Stimulated activated CD4-positive, alpha-beta T cell treated with anti-CD3 and anti-CD28 coated beads, Interleukin-15, amount 100 ng/mL, for 24 hours (primary cell): ENCODE data around the gene TMEM61.
"Not testable (repeated sequence)": the region's sequence is repeated elsewhere in the genome, so short reads cannot be mapped to it uniquely, and the experiment has no call there.

Experiments used
- DNase-seq: peaks from one replicate; pipeline ENCODE4 v3.0.0-alpha.2; 2020

Gene TMEM61

GRCh38 chr1:55006931-55007330 is 26.5 kb downstream of the TMEM61 start:
- no peak for DNase-seq

- no peak for DNase-seq
Measured at GRCh38 chr1:55007625-55008024, 27.2 kb downstream of the TMEM61 start.

- DNase-seq = no peak
Measured at GRCh38 chr1:55010194-55010886, 29.9 kb downstream of the TMEM61 start.

- DNase-seq = no peak
Measured at GRCh38 chr1:55010887-55011217, 30.4 kb downstream of the TMEM61 start.

GRCh38 chr1:55012661-55013060 is 32.2 kb downstream of the TMEM61 start:
- no peak for DNase-seq

GRCh38 chr1:55015123-55015522 is 34.7 kb downstream of the TMEM61 start:
- no peak for DNase-seq

GRCh38 chr1:55015731-55016620 is 35.5 kb downstream of the TMEM61 start:
- DNase-seq = no peak

GRCh38 chr1:55018395-55018794 is 38.0 kb downstream of the TMEM61 start:
- no peak for DNase-seq

GRCh38 chr1:55021942-55022546 is 41.6 kb downstream of the TMEM61 start:
- peak; percentile 81 for DNase-seq

- DNase-seq = not testable (repeated sequence)
Measured at GRCh38 chr1:55024163-55024562, 43.7 kb downstream of the TMEM61 start.

GRCh38 chr1:55026682-55027081 is 46.3 kb downstream of the TMEM61 start:
- DNase-seq = not testable (repeated sequence)

- DNase-seq = not testable (repeated sequence)
Measured at GRCh38 chr1:55031098-55031497, 50.7 kb downstream of the TMEM61 start.

- DNase-seq = no peak
Measured at GRCh38 chr1:55033265-55033614, 52.8 kb downstream of the TMEM61 start.

- DNase-seq = no peak
Measured at GRCh38 chr1:55034476-55035133, 54.2 kb downstream of the TMEM61 start.

GRCh38 chr1:55035904-55036303 is 55.5 kb downstream of the TMEM61 start:
- DNase-seq = no peak

GRCh38 chr1:55037733-55038551 is 57.5 kb downstream of the TMEM61 start:
- no peak for DNase-seq

GRCh38 chr1:55038552-55038838 is 58.1 kb downstream of the TMEM61 start:
- no peak for DNase-seq

GRCh38 chr1:55038974-55039341 is 58.5 kb downstream of the TMEM61 start:
- no peak for DNase-seq

GRCh38 chr1:55039342-55040082 is 59.1 kb downstream of the TMEM61 start, which contains the start of gene PCSK9:
Gene PCSK9 (plus strand): TSS chr1:55039548. CDS start chr1:55039838, 290 bp downstream.
- DNase-seq = no peak

- no peak for DNase-seq
Measured at GRCh38 chr1:55040083-55040932, 59.9 kb downstream of the TMEM61 start.

GRCh38 chr1:55040933-55041494 is 60.6 kb downstream of the TMEM61 start:
- no peak for DNase-seq
